ENCODE results near the gene SRSF1.

GRCh38 chr17:58050966-58051365 is 43.9 kb upstream of the SRSF1 start:
- TF ChIP-seq CTCF (IDR thresholded peaks at IDR 0.05) = no peak
- TF ChIP-seq POLR2A (IDR thresholded peaks at IDR 0.05) = no peak
- TF ChIP-seq EP300 (IDR thresholded peaks at IDR 0.05) = no peak
- TF ChIP-seq POLR2AphosphoS5 (IDR thresholded peaks at IDR 0.05) = no peak

All from sigmoid colon (tissue), 4 donors.